Smooth muscle cell (in vitro differentiated cells): Measurements from ENCODE around the gene PTPN11. TPM values are rescaled to one million over a fixed set of nuclear protein-coding genes. Genes with fewer than 3 reads are reported as not detected.

Experiments used
- DNase-seq: peaks from one replicate; lab custom pipeline; 2025; ENCODE audit not compliant: unreplicated experiment; lab: John Stamatoyannopoulos, UW
- H2AFZ ChIP-seq: fragments of 200-600 bp; sonication (generic); 2 replicates; pipeline ENCODE4 v1.6.0; 2016; ENCODE audit warnings: antibody characterized with exemption, low read depth, mild to moderate bottlenecking
- H3F3A ChIP-seq: fragments of 200-600 bp; sonication (generic); 2 replicates; pipeline ENCODE4 v1.6.0; 2017; ENCODE audit warnings: antibody characterized with exemption, low read depth
- H3K27ac ChIP-seq: fragments of 200-600 bp; sonication (generic); 2 replicates; pipeline ENCODE4 v1.5.1; 2016; ENCODE audit warnings: low read depth, mild to moderate bottlenecking
- H3K27me3 ChIP-seq: fragments of 200-600 bp; sonication (generic); 2 replicates; pipeline ENCODE4 v1.6.1; 2016; ENCODE audit warnings: low read depth, mild to moderate bottlenecking
- H3K36me3 ChIP-seq: fragments of 200-600 bp; sonication (generic); 2 replicates; pipeline ENCODE4 v1.5.1; 2016; ENCODE audit warnings: low read depth
- H3K4me1 ChIP-seq: fragments of 200-600 bp; sonication (generic); 2 replicates; pipeline ENCODE4 v1.5.1; 2016; ENCODE audit warnings: low read depth
- H3K4me2 ChIP-seq: fragments of 200-600 bp; sonication (generic); 2 replicates; pipeline ENCODE4 v1.6.0; 2016; ENCODE audit warnings: mild to moderate bottlenecking
- H3K4me3 ChIP-seq: fragments of 200-600 bp; sonication (generic); 2 replicates; pipeline ENCODE4 v1.5.1; 2016; ENCODE audit warnings: mild to moderate bottlenecking
- H3K79me2 ChIP-seq: fragments of 200-600 bp; sonication (generic); 2 replicates; pipeline ENCODE4 v1.6.0; 2016; ENCODE audit warnings: low read depth, mild to moderate bottlenecking
- H3K9ac ChIP-seq: fragments of 200-600 bp; sonication (generic); 2 replicates; pipeline ENCODE4 v1.6.0; 2016; ENCODE audit warnings: low read depth
- H3K9me3 ChIP-seq: fragments of 200-600 bp; sonication (generic); replicated peaks from 2 replicates; pipeline ENCODE4 v1.5.1; 2016; ENCODE audit warnings: low read depth
- H4K20me1 ChIP-seq: fragments of 200-600 bp; sonication (generic); 2 replicates; pipeline ENCODE4 v1.6.0; 2016; ENCODE audit warnings: low read depth
- WGBS: methylation state at CpG from one replicate; pipeline ENCODE4 v1.1.7; 2016; ENCODE audit warnings: low lambda C conversion rate; 5-methylcytosine and 5-hydroxymethylcytosine counted together
- polyA plus RNA-seq: library from polyadenylated mRNA; unstranded; fragments of >200 nt; fragmentation: Nextera tagmentation; extraction: Ambion mirVana; gene quantifications from 2 replicates; pipeline ENCODE4 v1.2.1, GENCODE V29; 2016
- total RNA-seq: library from RNA; depleted of rRNA; stranded (reverse); fragments of >200 nt; gene quantifications from 2 replicates; pipeline ENCODE4 v1.2.3, GENCODE V29; 2014
- TF ChIP-seq, protein P1 (sequence below): fragments of 200-600 bp; sonication (generic); IDR thresholded peaks from 2 replicates; pipeline ENCODE4 v1.5.1; 2017; ENCODE audit warnings: borderline replicate concordance, mild to moderate bottlenecking, antibody characterized with exemption; ENCODE audit not compliant: insufficient read depth, poor library complexity, severe bottlenecking

The PTPN11 gene
- total and polyA plus RNA-seq, 2 experiments from 2014 or later: 44.6 to 77.2 TPM

DNA sequence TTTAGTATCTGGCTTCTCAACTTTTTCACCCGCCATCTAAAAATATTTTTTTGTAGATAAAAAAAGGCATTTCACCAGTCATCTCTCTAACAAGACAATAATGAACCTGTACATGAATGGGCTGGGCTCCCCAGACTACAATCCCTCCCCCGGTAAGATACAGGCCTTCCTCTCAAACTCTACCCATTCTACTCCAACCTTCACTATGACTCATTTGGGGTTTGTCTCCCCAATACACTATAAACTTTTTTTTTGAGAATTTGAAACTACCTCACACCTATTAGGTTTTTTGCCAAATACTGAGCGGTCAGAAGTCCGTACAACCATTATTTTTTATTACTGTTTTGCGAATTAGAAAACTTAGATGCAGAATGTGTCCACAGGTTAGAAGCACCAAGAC lies 10.1 kb upstream of the PTPN11 start:
- 11% methylated on average over 5 of the region's 5 CpGs for WGBS
- H3K36me3 ChIP-seq: peaks cover 9% of the 10 kb centered on the region

DNA sequence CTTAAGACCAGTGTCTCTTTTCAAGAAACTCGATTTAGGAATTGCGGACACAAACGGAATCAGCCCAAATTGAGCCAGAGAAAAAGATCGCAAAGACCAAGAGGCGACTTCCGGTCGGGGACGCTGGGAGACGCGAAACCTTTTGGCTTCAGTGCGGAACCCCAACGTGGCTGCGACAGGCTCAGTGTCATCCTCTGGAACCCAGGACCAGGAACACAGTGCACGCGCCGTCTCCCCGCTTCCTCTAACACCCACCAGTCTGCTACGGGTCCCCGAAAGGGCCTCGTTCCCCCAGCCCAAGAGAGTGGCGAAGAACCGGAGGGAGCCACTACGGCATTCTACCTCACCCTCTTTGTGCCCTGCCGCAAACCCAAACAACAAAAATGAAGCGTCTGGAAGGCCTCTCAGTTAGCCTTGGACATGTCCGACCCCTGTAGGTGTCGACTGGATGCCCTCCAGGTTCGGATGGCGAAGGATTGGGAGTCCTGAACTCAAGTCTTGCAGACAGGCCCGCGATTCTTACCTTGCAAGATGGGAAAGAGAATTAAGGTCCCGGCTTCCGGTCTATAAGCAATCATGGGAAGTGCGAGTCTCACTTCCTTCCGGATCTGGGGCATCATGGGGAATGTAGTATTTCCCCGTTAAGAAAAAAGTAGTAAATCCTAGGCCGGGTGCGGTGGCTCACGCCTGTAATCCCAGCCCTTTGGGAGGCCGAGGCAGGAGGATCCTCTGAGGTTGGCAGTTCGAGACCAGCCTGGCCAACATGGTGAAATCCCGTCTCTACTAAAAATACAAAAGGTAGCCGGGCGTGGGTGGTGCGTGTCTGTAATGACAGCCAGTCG lies 9.5 kb upstream of the PTPN11 start, which contains the start of gene RPL6:
Gene RPL6, minus strand, starts transcription at position 542 of the 842 bp plus-strand sequence. CDS start 949 bp downstream, outside the sequence.
- H2AFZ ChIP-seq: peak within 1 kb of the TSS; percentile 74

More for the DNA sequence above, 10.1 kb upstream of the PTPN11 start:
- Histone ChIP-seq H3K27ac (peak overlapping the region; percentile 81), H3K79me2 (peaks cover 24% of the 10 kb centered on the region), H3K27me3 (no peaks in the 10 kb centered on the region), H4K20me1 (peaks cover 39% of the 10 kb centered on the region), H3K4me3 (peak overlapping the region; percentile 87), H3K4me1 (peaks cover 14% of the 10 kb centered on the region), H3K9ac (peak overlapping the region; percentile 86), H3K4me2 (peak overlapping the region; percentile 98), H2AFZ (peak overlapping the region; percentile 74), H3F3A (peaks cover 34% of the 10 kb centered on the region), H3K9me3 (no peaks in the 10 kb centered on the region)
- TF ChIP-seq, protein P1, sequence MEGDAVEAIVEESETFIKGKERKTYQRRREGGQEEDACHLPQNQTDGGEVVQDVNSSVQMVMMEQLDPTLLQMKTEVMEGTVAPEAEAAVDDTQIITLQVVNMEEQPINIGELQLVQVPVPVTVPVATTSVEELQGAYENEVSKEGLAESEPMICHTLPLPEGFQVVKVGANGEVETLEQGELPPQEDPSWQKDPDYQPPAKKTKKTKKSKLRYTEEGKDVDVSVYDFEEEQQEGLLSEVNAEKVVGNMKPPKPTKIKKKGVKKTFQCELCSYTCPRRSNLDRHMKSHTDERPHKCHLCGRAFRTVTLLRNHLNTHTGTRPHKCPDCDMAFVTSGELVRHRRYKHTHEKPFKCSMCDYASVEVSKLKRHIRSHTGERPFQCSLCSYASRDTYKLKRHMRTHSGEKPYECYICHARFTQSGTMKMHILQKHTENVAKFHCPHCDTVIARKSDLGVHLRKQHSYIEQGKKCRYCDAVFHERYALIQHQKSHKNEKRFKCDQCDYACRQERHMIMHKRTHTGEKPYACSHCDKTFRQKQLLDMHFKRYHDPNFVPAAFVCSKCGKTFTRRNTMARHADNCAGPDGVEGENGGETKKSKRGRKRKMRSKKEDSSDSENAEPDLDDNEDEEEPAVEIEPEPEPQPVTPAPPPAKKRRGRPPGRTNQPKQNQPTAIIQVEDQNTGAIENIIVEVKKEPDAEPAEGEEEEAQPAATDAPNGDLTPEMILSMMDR: no peak
- no peak for DNase-seq

GRCh38 chr12:112409906-112410244 lies 8.9 kb upstream of the PTPN11 start:
- H3K79me2 ChIP-seq: peaks cover 24% of the 10 kb centered on the region
- peak overlapping the region; percentile 87 for H3K4me3 ChIP-seq
- no peak for DNase-seq
- peaks cover 34% of the 10 kb centered on the region for H4K20me1 ChIP-seq
- peaks cover 14% of the 10 kb centered on the region for H3K4me1 ChIP-seq
- H3K4me2 ChIP-seq: no peak overlapping the region
- peak overlapping the region; percentile 74 for H2AFZ ChIP-seq
- H3K9ac ChIP-seq: no peak overlapping the region
- no peaks in the 10 kb centered on the region for H3K9me3 ChIP-seq
- TF ChIP-seq, protein P1: no peak
- H3K27ac ChIP-seq: no peak overlapping the region
- WGBS: 93% methylated on average over 14 of the region's 14 CpGs
- no peaks in the 10 kb centered on the region for H3K27me3 ChIP-seq
- H3K36me3 ChIP-seq: peaks cover 9% of the 10 kb centered on the region
- peaks cover 26% of the 10 kb centered on the region for H3F3A ChIP-seq

More for the DNA sequence above, 9.5 kb upstream of the PTPN11 start, which contains the start of gene RPL6:
- peak within 1 kb of the TSS; percentile 86 for H3K9ac ChIP-seq
- peaks cover 39% of the 10 kb centered on the region for H4K20me1 ChIP-seq
- H3K27ac ChIP-seq: peak within 1 kb of the TSS; percentile 81
- peak within 1 kb of the TSS; percentile 98 for H3K4me2 ChIP-seq
- peaks cover 24% of the 10 kb centered on the region for H3K79me2 ChIP-seq
- H3K36me3 ChIP-seq: peaks cover 9% of the 10 kb centered on the region
- TF ChIP-seq, protein P1: no peak
- DNase-seq: peak; percentile 51
- H3K9me3 ChIP-seq: no peaks in the 10 kb centered on the region
- no peaks in the 10 kb centered on the region for H3K27me3 ChIP-seq
- H3K4me1 ChIP-seq: peaks cover 14% of the 10 kb centered on the region
- peaks cover 32% of the 10 kb centered on the region for H3F3A ChIP-seq
- whole genome bisulfite sequencing: 12% methylated on average over 46 of the region's 46 CpGs
- peak within 1 kb of the TSS; percentile 87 for H3K4me3 ChIP-seq
